Breast epithelium (tissue), 3 donors: ENCODE data around the gene RILP.

Experiments used
- POLR2A ChIP-seq: fragments of 450-650 bp; IDR thresholded peaks from one replicate; pipeline ENCODE4 v1.6.1; 2016; ENCODE audit warnings: antibody characterized with exemption, mild to moderate bottlenecking, moderate library complexity
- POLR2AphosphoS5 ChIP-seq, 3 donors: sonication (generic); formaldehyde crosslinking; IDR thresholded peaks; one replicate each; pipeline ENCODE4 v1.6.1; 2017; ENCODE audit warnings: antibody characterized with exemption in 3 of 3
- TF ChIP-seq, protein P1 (sequence below), 3 donors: fragments of 450-650 bp; IDR thresholded peaks; one replicate each; pipeline ENCODE4 v1.5.1; 2016 to 2017; ENCODE audit warnings: antibody characterized with exemption in 3 of 3, mild to moderate bottlenecking in 3 of 3, moderate library complexity in 3 of 3

DNA sequence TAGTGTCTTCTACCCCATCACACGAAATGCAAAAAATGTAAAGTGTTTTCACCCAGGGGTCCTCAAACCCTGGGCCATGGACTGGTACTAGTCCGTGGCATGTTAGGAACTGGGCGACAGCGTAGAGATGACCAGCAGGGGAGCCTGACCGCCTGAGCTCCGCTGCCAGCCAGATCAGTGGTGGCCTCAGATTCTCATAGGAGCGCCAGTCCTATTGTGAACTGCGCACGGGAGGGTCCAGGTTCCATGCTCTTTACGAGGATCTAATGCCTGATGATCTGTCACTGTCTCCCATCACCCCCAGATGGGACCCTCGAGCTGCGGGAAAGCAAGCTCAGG is 8.6 kb downstream of the RILP start:
- TF ChIP-seq, protein P1, sequence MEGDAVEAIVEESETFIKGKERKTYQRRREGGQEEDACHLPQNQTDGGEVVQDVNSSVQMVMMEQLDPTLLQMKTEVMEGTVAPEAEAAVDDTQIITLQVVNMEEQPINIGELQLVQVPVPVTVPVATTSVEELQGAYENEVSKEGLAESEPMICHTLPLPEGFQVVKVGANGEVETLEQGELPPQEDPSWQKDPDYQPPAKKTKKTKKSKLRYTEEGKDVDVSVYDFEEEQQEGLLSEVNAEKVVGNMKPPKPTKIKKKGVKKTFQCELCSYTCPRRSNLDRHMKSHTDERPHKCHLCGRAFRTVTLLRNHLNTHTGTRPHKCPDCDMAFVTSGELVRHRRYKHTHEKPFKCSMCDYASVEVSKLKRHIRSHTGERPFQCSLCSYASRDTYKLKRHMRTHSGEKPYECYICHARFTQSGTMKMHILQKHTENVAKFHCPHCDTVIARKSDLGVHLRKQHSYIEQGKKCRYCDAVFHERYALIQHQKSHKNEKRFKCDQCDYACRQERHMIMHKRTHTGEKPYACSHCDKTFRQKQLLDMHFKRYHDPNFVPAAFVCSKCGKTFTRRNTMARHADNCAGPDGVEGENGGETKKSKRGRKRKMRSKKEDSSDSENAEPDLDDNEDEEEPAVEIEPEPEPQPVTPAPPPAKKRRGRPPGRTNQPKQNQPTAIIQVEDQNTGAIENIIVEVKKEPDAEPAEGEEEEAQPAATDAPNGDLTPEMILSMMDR (IDR thresholded peaks at IDR 0.05) = no peak
- TF ChIP-seq POLR2AphosphoS5 (IDR thresholded peaks at IDR 0.05) (no peak), POLR2A (no peak)
